ENCODE measurements around the gene EFTUD2.
A peak's percentile ranks its signal among the peaks of the same experiment; 100 is the strongest.

EFTUD2 gene

GRCh38 chr17:44887016-44887415 lies 12.2 kb downstream of the EFTUD2 start:
- no peak for DNase-seq

DNA sequence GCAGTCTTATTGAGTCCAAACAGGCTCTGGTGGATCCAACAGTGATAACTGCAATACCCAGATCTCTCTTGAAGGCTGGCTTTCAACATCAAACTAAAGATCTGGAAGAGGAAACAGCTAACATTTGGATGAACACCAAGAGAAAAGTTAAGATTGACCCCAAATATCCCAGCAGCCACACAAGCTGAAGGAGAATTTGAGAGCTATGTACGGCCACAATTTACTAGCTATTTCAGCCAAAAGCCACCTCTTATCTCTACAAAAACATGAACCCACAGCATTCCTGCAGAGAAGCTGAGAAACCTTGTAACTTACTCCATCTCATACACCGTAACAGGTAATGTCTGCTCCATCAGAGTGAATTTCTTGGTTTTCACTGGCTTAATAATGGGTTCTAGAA lies 14.3 kb downstream of the EFTUD2 start:
- no peak for DNase-seq

DNA sequence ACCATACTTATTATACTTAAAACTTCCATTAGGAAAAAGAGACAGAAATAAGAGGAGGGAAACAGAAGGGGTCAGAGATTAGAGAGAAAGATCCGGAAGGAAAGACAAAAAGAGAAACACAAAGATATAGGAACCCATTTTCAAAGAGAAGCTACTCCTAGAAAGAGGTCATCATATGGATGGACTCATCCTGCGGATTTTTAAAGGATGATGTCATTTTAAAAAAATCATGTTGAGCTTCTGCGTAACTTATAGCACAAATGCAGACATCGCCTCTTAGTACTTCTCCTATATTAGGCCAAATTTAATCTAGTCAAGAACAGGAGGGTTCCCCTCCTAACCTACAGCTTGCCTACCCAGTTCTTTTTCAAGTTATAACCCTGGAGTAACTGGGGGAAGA lies 18.1 kb downstream of the EFTUD2 start:
- DNase-seq, result no peak

- no peak for DNase-seq
Observed at GRCh38 chr17:44880062-44880461, 19.2 kb downstream of the EFTUD2 start.

GRCh38 chr17:44879376-44879775 lies 19.9 kb downstream of the EFTUD2 start:
- no peak for DNase-seq

- DNase-seq, result no peak
Observed at GRCh38 chr17:44878627-44879221, 20.5 kb downstream of the EFTUD2 start.

- no peak for DNase-seq
Observed at GRCh38 chr17:44877121-44877520, 22.1 kb downstream of the EFTUD2 start.

- no peak for DNase-seq
Observed at GRCh38 chr17:44875761-44876160, 23.5 kb downstream of the EFTUD2 start.

DNA sequence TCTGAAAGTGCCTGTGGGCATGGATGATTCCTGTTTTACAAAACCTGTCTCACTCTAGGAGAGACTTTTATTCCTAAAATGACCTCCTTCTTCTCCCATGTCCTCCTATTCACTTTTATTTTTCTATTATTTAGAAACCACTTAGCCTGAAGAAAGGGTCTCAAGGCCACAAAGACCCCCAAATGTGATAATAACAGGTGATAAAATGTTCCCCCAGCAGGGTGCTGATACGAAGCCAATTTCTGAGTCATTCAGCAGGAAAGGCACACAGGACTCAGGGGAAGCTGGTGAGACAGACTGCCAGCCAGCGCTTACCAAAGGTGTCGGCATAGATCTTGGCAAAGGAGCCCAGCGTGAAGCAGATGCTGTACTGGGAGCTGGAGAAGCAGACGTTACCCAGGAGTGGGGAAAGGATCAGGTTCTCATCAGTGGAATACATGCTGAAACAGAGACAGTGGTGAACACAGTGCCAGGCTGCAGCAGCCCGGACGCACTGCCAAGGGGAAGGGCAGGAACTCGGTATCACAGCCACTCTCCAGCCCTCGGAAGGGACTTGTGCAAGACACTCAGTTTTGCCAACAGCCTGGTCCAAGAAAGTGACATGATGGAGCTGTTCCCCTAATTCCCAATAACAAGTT lies 27.0 kb downstream of the EFTUD2 start:
- DNase-seq, result no peak

GRCh38 chr17:44871556-44871955 lies 27.7 kb downstream of the EFTUD2 start:
- no peak for DNase-seq

DNA sequence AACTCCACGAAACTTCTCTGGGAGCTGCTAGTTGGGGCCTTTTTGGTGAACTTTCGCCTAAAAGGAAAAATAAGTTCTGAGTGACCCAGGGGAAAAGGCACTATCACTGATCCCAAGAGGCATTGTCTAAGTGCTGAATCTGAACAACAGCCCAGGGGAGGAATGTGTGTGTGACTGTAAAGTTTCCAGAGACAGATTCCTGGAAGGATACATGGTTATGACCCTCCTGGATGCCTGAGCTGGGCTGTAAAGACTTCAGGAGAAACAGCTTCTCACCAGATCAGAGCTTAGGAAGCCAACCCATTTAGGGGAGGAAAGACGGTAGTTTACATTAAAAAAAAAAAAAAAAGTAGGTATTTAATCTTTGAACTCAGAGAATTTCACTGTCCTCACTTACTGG lies 31.4 kb downstream of the EFTUD2 start:
- DNase-seq, result no peak

DNA sequence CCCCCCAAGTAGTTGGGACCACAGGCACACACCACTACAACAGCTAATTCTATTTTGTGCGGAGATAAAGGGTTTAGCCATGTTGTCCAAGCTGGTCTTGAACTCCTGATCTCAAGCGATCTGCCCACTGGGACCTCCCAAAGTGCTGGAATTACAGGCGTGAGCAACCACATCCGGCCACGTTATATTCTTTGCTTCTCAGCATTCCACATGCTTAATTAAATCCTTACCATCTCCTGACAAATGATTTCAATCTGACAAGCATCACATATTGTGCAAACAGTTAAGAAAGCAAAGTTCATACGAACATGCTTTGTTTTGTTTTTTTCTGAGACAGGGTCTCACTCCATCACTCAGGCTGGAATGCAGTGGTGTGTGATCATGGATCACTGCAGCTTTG lies 33.3 kb downstream of the EFTUD2 start:
- no peak for DNase-seq

- peak; percentile 16 for DNase-seq
Observed at GRCh38 chr17:44865231-44865660, 34.0 kb downstream of the EFTUD2 start.

GRCh38 chr17:44864831-44865230 lies 34.4 kb downstream of the EFTUD2 start:
- no peak for DNase-seq

GRCh38 chr17:44863061-44863918 lies 36.0 kb downstream of the EFTUD2 start:
- DNase-seq, result no peak

- no peak for DNase-seq
Observed at GRCh38 chr17:44862278-44862914, 36.8 kb downstream of the EFTUD2 start.

DNA sequence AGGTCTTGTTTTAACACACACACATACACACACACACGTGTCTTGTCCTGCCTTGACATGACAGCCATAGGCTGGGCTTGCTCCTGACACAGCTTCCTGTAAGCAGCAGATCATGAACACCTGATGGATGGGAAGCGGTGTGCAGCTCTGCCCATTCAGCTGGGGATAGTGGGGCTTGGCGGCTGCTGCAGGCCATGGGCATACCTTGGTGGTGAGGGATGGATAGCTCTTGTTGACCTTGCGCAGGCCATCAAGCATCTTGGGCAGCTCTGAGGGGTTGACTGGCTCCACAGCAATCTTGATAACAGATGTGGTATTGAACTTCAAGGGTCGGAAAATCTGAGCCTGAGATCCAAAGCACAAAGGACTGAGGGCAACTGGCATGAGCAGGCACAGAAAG lies 39.5 kb downstream of the EFTUD2 start:
- no peak for DNase-seq

GRCh38 chr17:44854192-44854591 lies 45.1 kb downstream of the EFTUD2 start:
- no peak for DNase-seq

- no peak for DNase-seq
Observed at GRCh38 chr17:44850612-44851011, 48.6 kb downstream of the EFTUD2 start.

DNA sequence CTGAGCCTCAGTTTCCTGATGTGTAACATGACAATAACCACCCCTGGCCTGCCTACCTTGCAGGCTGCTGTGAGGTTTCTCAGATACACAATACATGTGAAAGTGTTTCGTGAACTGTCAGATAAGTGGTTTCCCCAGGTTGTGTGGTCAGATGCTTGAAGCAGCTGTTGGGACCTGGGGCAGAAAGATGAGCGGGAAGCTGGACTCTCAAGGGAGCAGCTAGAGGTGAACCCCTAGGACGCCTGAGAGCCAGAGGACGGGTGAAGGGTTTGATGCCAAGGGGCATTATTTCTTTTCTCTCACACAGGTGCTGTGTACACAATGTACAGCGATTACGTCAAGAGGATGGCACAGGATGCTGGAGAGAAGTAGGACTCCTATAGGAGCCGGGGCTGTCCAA lies 49.2 kb downstream of the EFTUD2 start:
- DNase-seq, result no peak

GRCh38 chr17:44848961-44849489 lies 50.2 kb downstream of the EFTUD2 start:
- DNase-seq, result no peak

- no peak for DNase-seq
Observed at GRCh38 chr17:44848257-44848795, 50.9 kb downstream of the EFTUD2 start.

DNA sequence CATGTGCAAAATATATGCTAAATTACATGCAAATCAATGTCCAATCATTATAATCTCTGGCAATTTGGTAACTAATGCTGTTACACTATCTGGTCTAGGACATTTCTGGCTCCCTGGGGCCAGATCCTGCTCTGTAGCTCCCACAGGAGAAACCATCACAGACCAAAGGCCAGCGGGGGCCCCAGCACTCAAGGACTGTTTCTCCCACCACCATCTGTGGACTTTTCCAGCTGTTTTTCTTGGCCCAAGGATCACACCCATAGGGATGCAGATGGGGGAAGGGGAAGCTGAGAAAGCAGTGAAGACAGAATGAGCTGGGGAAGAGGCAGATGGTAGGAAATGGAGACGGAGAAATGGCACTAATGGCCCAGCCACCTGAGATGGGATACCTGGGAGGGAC lies 51.7 kb downstream of the EFTUD2 start, which contains the start of gene HIGD1B:
HIGD1B (plus strand) TSS at position 298 of the 400 bp plus-strand sequence. CDS start 270 bp downstream, outside the sequence.
- DNase-seq, result no peak

Data from KG1 (cell line).